Stimulated activated CD8-positive, alpha-beta memory T cell treated with anti-CD3 and anti-CD28 coated beads, Interleukin-4, amount 100 ng/mL, for 48 hours (primary cell): Measurements from ENCODE around the gene HOXA7.

Experiments
- DNase-seq: peaks from one replicate; pipeline ENCODE4 v3.0.0-alpha.2; 2020

HOXA7 gene

GRCh38 chr7:27192546-27193334 is 36.3 kb upstream of the HOXA7 start:
- DNase-seq = peak; percentile 28

- peak; percentile 24 for DNase-seq
Observed at GRCh38 chr7:27191833-27192545, 35.5 kb upstream of the HOXA7 start.

- peak; percentile 21 for DNase-seq
Observed at GRCh38 chr7:27191161-27191731, 34.8 kb upstream of the HOXA7 start.

- DNase-seq = peak; percentile 13
Observed at GRCh38 chr7:27189997-27190748, 33.7 kb upstream of the HOXA7 start.

- peak; percentile 22 for DNase-seq
Observed at GRCh38 chr7:27189295-27189996, 33.0 kb upstream of the HOXA7 start.

- peak; percentile 41 for DNase-seq
Observed at GRCh38 chr7:27188386-27189294, 32.2 kb upstream of the HOXA7 start.

GRCh38 chr7:27187475-27188385 is 31.3 kb upstream of the HOXA7 start:
- DNase-seq = peak; percentile 27

- peak; percentile 13 for DNase-seq
Observed at GRCh38 chr7:27186668-27187474, 30.4 kb upstream of the HOXA7 start.

GRCh38 chr7:27185854-27186667 is 29.6 kb upstream of the HOXA7 start:
- DNase-seq = no peak

- peak; percentile 30 for DNase-seq
Observed at GRCh38 chr7:27185013-27185853, 28.8 kb upstream of the HOXA7 start, which contains the start of gene HOXA11. TSS of gene HOXA11 (minus strand) at chr7:27185232. CDS start at chr7:27185144, 88 bp downstream.

- peak; percentile 43 for DNase-seq
Observed at GRCh38 chr7:27184337-27185012, 28.0 kb upstream of the HOXA7 start.

GRCh38 chr7:27183682-27184336 is 27.3 kb upstream of the HOXA7 start:
- peak; percentile 25 for DNase-seq

- DNase-seq = peak; percentile 23
Observed at GRCh38 chr7:27182861-27183681, 26.6 kb upstream of the HOXA7 start.

GRCh38 chr7:27182285-27182841 is 25.9 kb upstream of the HOXA7 start:
- DNase-seq = no peak

- DNase-seq = peak; percentile 12
Observed at GRCh38 chr7:27181795-27182275, 25.4 kb upstream of the HOXA7 start.
